Thyroid gland (tissue), 4 donors: ENCODE measurements around the gene BCCIP. TPM values are rescaled to one million over a fixed set of nuclear protein-coding genes. Genes with fewer than 3 reads are reported as not detected.
A peak's percentile ranks its signal among the peaks of the same experiment; 100 is the strongest.

Experiments
- DNase-seq, 2 donors: peaks; one replicate each; pipeline ENCODE4 v3.0.0-alpha.2; 2019
- H3K27ac ChIP-seq, 3 donors: fragments of 200-600 bp; sonication (generic); 1 replicate in 2 of 3; 2 replicates in 1 of 3; pipeline ENCODE4 v1.5.1; 2016 to 2019; ENCODE audit warnings: mild to moderate bottlenecking in 1 of 3, moderate library complexity in 1 of 3
- H3K27me3 ChIP-seq: fragments of 200-600 bp; sonication (generic); one replicate; pipeline ENCODE4 v1.5.1; 2019
- H3K36me3 ChIP-seq, 2 donors: fragments of 200-600 bp; sonication (generic); one replicate each; pipeline ENCODE4 v1.5.1; 2016 to 2019
- H3K4me1 ChIP-seq, 2 donors: fragments of 200-600 bp; sonication (generic); one replicate each; pipeline ENCODE4 v1.5.1; 2017 to 2019
- H3K4me3 ChIP-seq, 3 donors: fragments of 200-600 bp; sonication (generic); replicated peaks in 1 of 3; 1 replicate in 2 of 3; 2 replicates in 1 of 3; pipeline ENCODE4 v1.5.1; 2016; ENCODE audit warnings: mild to moderate bottlenecking in 1 of 3
- H3K9me3 ChIP-seq: fragments of 200-600 bp; sonication (generic); one replicate; pipeline ENCODE4 v1.5.1; 2017
- POLR2A ChIP-seq, 2 donors: fragments of 450-650 bp; IDR thresholded peaks; one replicate each; pipeline ENCODE4 v1.6.1; 2017; ENCODE audit warnings: antibody characterized with exemption in 2 of 2, mild to moderate bottlenecking in 2 of 2, moderate library complexity in 1 of 2
- WGBS, 2 donors: methylation state at CpG; one replicate each; pipeline ENCODE4 v1.1.5; 2017; 5-methylcytosine and 5-hydroxymethylcytosine counted together
- intact Hi-C: fragments of 100-400 bp; cut with DNase I; formaldehyde crosslinking; loops from one replicate; pipeline ENCODE4 v1.15.1; 2023
- total RNA-seq, 4 donors: library from RNA; depleted of rRNA; stranded (reverse); fragments of >200 nt; gene quantifications; one replicate each; pipeline ENCODE4 v1.2.3, GENCODE V29; 2016
- TF ChIP-seq, protein P1 (sequence below), 6 experiments: fragments of 200-600 bp in 3 of 6; fragments of 450-650 bp in 3 of 6; sonication (generic) in 3 of 6; IDR thresholded peaks; one replicate each; pipeline ENCODE4 v1.5.1; 2016 to 2019; ENCODE audit warnings: antibody characterized with exemption in 6 of 6, mild to moderate bottlenecking in 2 of 6, inconsistent platforms in 1 of 6, moderate library complexity in 1 of 6

The BCCIP gene
- total RNA-seq, 4 donors from 2014 or later: 38.6 to 52.1 (median 42.3) TPM

DNA sequence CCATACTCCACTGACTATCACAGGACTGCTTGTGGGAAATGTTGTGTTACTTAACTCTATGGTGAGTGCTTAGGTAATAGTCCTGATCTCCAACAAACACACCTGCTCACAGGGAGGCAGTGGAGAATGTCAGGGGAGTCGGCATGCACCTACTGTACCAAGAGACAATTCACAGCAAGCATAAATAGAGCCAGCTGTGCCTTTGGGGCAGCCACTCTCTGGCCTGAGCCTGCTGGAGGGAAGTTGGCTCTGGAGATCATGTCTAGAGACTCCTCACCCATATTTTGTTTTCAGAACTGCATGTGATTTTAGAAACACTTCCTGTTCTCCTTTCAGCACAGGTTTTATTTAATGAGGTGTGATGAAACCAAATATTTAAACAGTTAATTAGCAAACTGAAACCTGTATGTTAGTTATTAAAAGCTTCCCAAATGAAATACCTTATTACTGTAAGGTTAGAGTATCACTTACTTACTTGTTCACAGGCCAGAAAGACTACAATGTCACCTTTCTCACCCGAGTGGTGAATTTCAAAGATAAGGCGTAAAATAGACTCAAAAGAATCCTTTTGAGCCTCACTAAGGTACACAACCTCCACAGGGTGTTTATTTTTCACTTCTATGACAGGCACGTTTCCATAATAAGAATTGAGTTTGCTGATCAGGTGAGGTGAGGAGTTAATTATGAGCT, 35.9 kb downstream of the BCCIP start:
- Histone ChIP-seq H3K9me3 (no peaks in the 10 kb centered on the region), H3K36me3 (peaks cover 6 to 7% of the 10 kb centered on the region in 2 donors), H3K27me3 (no peaks in the 10 kb centered on the region), H3K27ac (no peak overlapping the region), H3K4me1 (no peaks in the 10 kb centered on the region), H3K4me3 (no peak overlapping the region)
- intact Hi-C loops: no loop called here
- WGBS, 2 donors: 94% methylated on average over 4 of the region's 4 CpGs
- TF ChIP-seq, protein P1, sequence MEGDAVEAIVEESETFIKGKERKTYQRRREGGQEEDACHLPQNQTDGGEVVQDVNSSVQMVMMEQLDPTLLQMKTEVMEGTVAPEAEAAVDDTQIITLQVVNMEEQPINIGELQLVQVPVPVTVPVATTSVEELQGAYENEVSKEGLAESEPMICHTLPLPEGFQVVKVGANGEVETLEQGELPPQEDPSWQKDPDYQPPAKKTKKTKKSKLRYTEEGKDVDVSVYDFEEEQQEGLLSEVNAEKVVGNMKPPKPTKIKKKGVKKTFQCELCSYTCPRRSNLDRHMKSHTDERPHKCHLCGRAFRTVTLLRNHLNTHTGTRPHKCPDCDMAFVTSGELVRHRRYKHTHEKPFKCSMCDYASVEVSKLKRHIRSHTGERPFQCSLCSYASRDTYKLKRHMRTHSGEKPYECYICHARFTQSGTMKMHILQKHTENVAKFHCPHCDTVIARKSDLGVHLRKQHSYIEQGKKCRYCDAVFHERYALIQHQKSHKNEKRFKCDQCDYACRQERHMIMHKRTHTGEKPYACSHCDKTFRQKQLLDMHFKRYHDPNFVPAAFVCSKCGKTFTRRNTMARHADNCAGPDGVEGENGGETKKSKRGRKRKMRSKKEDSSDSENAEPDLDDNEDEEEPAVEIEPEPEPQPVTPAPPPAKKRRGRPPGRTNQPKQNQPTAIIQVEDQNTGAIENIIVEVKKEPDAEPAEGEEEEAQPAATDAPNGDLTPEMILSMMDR (IDR thresholded peaks at IDR 0.05): no peak
- TF ChIP-seq POLR2A (IDR thresholded peaks at IDR 0.05): no peak
- no peak for DNase-seq

DNA sequence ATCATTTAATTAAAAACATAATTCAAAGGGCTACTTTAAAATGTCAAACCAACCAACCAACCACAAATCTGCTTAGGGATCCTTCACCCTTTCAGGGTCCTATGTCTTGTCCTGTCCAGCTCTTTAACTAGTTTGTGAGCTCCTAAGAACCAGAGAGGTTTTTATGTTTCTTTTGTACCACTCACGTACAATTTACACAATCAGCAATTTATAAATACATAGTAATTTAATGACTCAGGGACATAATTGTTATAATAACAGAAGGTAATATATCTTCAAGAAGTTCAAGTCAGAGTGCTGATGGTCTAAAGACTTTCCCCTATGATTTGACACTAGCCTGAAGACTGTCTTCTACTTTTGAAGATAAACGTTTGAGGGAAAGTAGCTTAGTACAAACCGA, 41.8 kb downstream of the BCCIP start:
- Histone ChIP-seq H3K4me1 (no peaks in the 10 kb centered on the region), H3K36me3 (peaks cover 0 to 11% of the 10 kb centered on the region in 2 donors), H3K27ac (no peak overlapping the region), H3K27me3 (no peaks in the 10 kb centered on the region), H3K4me3 (no peak overlapping the region), H3K9me3 (no peaks in the 10 kb centered on the region)
- no peak for TF ChIP-seq POLR2A (IDR thresholded peaks at IDR 0.05)
- TF ChIP-seq, protein P1 (IDR thresholded peaks at IDR 0.05): no peak
- DNase-seq: no peak
- 80 to 83% methylated on average over 3 of the region's 3 CpGs for WGBS, 2 donors
- intact Hi-C loops: no loop called here

DNA sequence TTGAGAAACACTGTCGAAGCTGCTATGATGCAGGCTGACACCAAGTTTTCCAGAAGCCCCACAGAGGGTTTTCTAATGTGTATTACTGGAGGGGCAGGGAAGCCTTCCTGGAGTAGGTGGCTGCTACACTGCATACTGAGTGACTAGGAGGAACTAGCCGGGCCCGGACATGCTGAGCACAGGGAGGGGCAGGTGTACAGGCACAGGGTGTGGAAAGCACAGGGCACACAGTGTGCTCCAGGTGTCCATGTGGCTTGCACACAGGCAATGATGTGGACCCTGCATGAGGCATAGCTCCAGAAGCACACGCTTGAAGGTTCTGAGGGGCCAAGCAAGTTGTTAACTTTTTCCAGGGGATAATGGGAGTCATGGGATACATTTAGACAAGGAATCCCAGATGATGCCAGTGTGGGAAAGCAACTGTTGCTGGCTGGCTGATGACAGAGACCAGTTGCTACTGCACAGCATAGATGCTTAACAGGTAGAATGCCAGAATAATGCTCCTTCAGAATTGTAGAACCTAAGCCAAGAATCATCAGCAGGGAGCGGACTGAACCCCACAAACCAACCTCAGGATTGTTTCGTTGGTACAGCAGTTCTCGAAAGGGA, 43.2 kb downstream of the BCCIP start:
- intact Hi-C loops: no loop called here
- no peaks in the 10 kb centered on the region for H3K27me3 ChIP-seq
- WGBS, 2 donors: 96 to 97% methylated on average over 7 of the region's 7 CpGs
- DNase-seq: no peak
- H3K9me3 ChIP-seq: no peaks in the 10 kb centered on the region
- TF ChIP-seq, protein P1 (IDR thresholded peaks at IDR 0.05): no peak
- TF ChIP-seq POLR2A (IDR thresholded peaks at IDR 0.05): no peak
- H3K27ac ChIP-seq: no peak overlapping the region
- peaks cover 0 to 11% of the 10 kb centered on the region in 2 donors for H3K36me3 ChIP-seq
- no peak overlapping the region for H3K4me3 ChIP-seq
- no peaks in the 10 kb centered on the region for H3K4me1 ChIP-seq

DNA sequence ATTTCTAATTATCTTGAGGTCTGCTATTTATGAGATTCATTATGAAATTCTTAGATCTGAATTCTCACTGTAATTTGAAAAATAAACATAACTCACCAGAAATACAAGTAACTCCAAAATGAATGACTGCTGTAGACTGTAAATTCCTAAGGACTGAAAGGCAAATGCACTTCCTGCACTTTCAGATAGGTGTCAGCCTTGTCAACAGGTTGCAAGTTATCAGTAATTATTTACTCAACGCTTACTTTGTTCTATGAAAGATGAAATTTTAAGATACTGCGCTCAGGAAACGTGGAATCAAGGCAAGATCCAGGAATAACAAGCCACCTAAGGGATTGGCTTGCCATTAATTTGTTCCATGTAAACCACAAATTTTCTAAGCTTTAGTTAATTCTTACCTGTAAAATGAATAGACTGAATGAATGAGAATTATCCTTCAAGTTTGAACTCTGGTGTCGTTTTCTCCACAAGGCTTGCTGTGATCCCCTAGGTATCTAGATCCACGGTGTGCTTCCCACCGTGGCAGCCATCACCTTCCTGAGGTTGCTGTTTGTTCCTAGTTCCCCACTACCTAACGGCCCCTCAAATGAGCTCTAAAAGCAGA, 45.1 kb downstream of the BCCIP start:
- DNase-seq: peak in 1 of 2 donors; percentile 11

More for the DNA sequence above, 45.1 kb downstream of the BCCIP start:
- no peaks in the 10 kb centered on the region for H3K9me3 ChIP-seq
- H3K27me3 ChIP-seq: no peaks in the 10 kb centered on the region
- no peak overlapping the region for H3K4me3 ChIP-seq
- H3K36me3 ChIP-seq: peaks cover 0 to 11% of the 10 kb centered on the region in 2 donors
- no peaks in the 10 kb centered on the region for H3K4me1 ChIP-seq
- H3K27ac ChIP-seq: no peak overlapping the region
- no peak for TF ChIP-seq POLR2A (IDR thresholded peaks at IDR 0.05)
- TF ChIP-seq, protein P1 (IDR thresholded peaks at IDR 0.05): peak; percentile 55 to 90 (median 72)
- 55 to 61% methylated on average over 7 of the region's 7 CpGs for WGBS, 2 donors
- intact Hi-C loops: no loop called here
